NCI-H69 (cell line): ENCODE data around the gene TMEM72.

Experiments
- DNase-seq: peaks from one replicate; lab custom pipeline; 2025; lab: John Stamatoyannopoulos, UW

The TMEM72 gene

DNA sequence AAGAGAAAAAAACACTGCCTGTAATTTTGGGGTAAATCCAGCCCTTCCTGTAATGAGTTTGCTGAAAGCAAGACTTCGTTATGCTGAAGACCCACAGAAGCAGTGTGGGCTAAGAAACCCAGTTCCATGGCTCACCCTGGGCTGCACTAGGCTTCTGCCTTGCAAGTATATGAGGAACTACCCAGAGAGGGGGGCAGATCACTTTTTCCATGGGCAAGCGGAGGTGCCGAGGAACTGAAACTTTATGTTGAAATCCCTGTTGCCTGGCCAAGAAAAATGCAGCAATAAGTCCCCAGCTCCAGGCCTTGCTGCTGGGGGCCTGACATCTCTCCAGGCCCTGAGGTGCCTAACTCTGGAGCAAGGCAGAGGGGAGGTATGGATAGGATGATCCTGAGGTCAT is 57.0 kb downstream of the TMEM72 start:
- no peak for DNase-seq

DNA sequence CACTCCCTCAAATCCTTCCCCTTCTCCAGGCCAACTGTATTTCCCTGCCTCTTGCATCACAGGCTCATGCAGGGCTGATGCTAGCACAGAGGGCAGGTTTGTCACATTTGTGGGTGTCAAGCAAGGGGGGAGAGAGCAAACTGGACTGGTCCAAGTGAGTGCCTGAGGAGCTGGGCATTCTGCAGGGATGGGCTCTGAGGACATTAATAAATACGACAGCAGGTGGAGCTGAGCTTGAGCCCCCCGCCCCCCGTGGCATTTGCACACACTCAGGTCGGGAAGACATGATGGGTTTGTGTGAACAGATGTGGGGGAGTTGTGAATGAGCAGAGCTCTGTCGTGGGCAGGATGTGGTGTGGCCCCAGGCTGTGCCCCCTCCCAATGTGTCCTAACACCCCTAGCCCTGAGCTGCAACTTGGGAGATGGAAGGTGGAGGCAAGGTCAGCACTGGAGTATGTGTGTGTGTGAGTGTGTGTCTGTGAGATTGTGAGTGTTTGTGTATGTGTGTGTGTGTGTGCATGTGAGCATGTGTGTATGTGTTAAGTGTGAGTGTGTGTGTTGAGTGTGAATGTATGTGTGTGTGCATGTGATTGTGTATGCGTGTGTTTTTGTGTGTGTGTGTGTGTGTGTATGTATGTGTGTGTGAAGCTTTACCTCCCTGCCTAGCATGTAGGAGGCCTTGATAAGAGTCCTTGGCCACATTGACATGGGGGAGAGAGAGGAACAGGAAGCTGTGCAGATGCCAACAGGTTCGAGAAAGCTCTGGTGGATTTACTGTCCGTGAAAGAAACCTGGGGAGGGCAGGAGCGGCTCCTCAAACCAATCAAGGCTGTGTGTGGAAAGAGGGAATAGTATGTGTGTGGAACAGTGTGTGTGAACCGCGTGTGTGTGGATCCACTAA is 57.6 kb downstream of the TMEM72 start:
- DNase-seq = no peak

DNA sequence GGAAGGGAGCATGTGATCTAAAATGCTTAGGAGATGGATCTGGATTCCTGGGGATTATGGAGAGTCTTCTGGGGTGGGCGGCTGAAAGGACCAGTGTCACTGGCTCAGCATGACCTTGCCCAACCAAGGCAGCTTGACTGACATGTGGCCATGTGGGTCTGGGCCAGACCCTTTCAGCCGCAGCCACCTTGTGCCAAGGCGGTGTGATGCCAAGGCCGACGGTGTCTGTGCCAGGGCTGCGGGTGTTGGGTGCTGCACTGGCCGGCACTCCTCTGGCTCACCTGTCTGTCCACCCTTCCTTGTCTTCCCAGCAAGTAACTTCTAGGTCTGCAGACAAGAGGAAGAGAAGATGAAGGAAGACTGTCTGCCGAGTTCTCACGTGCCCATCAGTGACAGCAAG is 58.7 kb downstream of the TMEM72 start:
- no peak for DNase-seq

DNA sequence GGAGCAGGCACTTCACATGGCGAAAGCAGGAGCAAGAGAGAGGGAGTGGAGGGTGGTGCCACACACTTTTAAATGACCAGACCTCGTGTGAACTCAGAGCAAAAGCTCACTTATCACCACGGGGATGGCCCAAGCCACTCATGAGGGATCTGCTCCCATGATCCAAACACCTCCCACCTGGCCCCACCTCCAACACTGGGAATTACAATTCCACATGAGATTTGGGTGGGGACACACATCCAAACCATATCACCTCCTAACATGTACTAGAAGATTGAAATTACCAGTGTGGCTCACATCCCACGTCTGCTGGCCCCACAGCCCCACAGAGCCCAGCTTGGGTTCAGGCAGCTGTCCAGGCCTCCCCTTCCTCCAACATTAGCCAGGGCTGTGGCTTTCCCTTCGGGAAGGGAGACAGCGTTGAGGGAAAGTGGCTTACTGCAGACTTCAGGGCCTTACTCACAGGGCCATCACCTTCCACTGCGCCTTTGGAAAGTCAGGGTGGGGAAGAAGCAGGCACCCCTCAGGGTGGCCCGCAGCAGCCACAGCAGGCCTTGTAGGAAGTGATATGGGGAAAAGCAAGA is 59.8 kb downstream of the TMEM72 start:
- no peak for DNase-seq

DNA sequence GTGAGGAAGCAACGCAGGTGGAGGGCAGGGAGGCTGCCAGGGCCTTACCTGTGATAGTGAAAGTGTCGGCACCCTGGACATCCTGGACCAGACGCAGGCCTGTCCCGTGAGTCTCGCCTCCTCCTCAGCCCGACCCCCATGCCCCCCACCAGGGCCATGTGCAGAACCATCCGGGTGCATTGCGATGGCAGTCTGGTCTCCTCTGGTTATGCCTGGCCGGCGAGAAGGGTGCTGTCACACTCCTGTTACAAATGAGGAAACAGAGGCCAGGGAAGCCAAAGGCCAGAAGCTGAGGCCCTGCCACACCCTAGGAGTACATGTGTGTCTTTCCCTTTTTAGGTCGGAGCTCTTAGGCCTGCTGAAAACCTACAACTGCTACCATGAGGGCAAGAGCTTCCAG is 60.3 kb downstream of the TMEM72 start:
- no peak for DNase-seq

DNA sequence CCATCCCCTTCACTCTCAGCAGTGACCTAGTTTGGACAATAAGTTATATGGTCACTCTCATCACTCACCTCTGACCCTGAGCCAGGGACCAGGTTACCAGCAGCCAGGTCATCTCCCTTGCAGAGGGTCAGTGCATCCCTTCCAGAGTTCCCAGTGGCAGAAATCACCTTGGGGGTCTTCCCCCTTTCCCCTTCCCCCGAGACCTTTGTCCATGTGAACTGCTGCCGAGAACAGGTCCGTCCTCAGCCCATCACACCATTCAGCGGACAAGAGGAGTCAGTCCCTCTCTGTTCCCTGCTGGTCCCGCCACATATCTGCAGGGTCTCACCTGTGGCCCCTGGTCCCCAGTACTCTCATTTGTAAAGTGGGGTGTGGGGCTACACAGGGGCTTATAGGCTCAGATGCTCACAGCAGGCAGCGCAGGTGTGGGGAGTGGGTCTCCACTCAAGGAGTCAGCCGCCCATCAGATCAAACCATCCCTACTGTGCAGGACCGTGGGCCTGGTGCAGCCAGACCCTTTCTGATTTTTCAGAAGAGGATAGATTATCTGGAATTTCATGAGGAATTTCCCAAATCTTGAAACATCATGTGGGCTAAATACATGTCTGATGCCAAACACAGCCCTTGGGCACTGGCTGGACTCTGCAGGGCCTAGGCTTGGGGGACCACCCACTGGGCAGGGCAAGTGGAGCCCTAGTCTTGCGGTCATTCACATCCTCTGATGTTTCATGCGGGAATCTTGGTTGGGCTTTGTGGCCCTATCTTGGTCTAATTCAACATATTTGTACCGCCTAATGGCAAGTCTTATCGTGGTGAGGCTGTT is 61.0 kb downstream of the TMEM72 start:
- no peak for DNase-seq

DNA sequence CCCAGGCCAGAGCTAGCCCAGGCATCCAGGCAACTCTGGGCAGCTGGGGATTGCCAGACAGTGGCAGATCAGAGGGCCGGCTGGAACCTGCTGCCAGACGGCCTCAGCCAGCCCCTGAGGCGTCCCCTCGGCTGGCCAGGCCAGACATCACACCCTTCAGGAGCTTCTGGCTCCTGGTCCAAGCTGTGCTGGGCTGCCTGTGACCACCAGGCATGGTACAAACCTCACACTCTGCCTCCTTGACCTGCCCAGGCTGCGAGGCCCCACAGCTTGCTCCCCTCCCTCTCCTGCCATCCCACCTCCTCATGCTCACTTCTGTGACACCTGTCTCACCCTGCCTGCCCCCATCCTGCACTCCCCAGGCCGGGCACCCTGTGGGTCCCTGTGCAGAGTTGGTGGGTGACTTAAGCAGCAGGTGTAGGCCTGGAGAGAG is 61.8 kb downstream of the TMEM72 start:
- no peak for DNase-seq

GRCh38 chr10:44973323-44974081 is 62.4 kb downstream of the TMEM72 start:
- DNase-seq = peak; percentile 27

GRCh38 chr10:44974082-44974627 is 63.0 kb downstream of the TMEM72 start:
- no peak for DNase-seq

- DNase-seq = peak; percentile 72
These were observed 63.7 kb downstream of the TMEM72 start for GRCh38 chr10:44974628-44975430.

DNA sequence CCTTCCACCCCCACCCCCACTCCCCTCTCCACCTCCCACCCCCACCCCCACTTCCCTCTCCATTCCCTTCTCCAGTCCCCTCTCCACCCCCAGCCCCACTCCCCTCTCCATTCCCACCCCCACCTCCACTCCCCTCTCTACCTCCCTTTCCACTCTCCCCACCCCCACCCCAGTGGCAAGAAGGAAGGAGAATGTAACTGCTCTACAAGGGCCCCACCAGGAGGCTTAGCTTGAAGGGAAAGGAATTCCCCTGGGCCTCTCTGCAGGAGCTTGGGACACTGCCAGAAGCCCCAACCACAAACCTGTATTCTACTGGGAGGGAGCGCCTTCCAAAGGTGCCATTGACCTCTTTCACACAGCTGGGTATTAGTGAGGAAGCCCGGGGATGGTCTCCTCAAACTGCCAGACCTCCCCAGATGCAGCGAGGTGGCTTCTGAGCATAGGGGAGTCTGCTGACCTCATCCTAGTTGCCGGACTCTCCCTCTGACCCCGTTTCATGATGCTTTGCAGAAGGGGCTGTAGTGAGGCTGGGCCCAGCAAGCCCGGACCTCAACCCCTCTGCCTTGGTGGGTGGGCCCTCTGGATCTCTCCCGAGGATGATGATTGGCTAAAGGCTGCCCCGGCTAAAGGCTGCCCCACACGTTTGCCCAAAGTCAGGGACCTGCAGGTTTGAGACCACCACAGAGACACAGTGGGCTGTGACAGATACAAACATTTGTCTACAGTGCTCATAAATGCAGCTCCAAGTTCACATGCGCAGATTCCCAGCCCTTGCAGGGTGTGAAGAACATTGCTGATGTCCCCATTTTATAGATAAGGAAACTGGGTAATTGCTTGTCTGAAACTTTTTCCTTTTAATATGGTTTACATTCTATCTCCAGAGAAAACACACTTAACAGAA is 64.5 kb downstream of the TMEM72 start:
- peak; percentile 84 for DNase-seq

- DNase-seq = no peak
These were observed 65.4 kb downstream of the TMEM72 start for GRCh38 chr10:44976352-44977198.

- no peak for DNase-seq
These were observed 66.4 kb downstream of the TMEM72 start for GRCh38 chr10:44977287-44978212.

DNA sequence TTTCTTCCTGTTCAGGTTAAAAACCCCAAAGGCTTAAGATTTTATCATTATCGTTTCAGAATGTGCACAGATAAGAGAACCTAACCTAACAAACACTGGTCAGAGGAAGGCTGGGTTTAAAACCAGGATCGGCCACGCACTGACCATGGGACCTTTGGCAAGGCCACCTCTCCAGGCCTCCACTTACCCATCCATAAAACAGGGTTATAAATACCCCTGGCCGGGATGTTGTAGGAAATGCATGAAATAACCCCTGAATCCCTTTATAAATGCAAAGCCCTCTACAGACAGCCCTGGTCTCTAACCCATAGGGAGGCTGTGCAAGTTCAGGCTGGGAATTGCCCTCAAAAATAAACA is 67.1 kb downstream of the TMEM72 start:
- DNase-seq = no peak

DNA sequence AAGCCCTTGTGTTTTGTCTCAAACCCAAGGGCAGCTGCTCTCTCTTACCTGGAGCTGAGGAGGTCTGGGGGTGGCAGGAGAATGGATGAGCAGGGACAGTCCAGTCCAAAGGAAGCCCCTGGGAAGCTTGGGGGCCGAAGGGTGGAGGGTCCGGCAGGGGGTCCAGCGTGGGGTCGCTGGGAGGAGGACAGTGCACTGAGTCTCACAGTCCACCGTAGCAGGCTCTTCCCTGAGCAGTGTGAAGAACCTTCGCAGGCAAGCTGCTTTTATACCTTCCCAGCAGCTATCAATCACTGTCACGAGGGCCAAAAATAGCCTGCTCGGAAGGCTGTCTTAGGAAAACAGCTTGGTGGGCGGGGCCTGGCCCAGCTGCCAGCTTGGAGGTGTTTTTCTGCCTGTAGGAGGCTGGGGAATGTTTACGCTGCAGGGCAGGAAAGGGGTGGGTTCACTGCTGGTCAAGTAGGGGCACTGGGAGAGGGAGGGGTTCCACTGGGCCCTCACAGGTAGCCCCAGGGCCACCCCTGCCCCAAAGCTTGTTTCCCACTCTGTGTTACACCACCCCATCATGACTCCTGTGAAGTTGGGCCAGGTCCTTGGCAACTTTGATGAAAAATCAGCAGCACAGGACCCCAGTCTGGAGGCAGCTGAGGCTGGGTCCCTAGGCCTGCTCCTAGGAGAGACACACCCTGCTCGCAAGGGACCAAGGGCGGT is 67.6 kb downstream of the TMEM72 start, which contains the start of gene DEPP1:
DEPP1 (minus strand) TSS at position 240 of the 711 bp plus-strand sequence. CDS start 779 bp downstream, outside the sequence.
- peak; percentile 95 for DNase-seq

- DNase-seq = peak; percentile 67
These were observed 68.4 kb downstream of the TMEM72 start for GRCh38 chr10:44979281-44980191.
